Choroid plexus epithelial cell (primary cell): ENCODE data around the gene ACOX3.

Source experiments
- DNase-seq: peaks from one replicate; pipeline ENCODE4 v3.0.0-alpha.2; 2010; ENCODE audit warnings: low read depth
- H3K4me3 ChIP-seq: 2 replicates; pipeline ENCODE4 v1.5.1; 2011; ENCODE audit warnings: low read depth, mild to moderate bottlenecking, control low read depth, low read length, moderate library complexity
- TF ChIP-seq, protein P1 (sequence below): conservative IDR thresholded peaks from 2 replicates; pipeline ENCODE4 v1.5.1; 2011; ENCODE audit warnings: low read depth, mild to moderate bottlenecking, control low read depth, inconsistent platforms, low read length, moderate library complexity

Gene ACOX3

DNA sequence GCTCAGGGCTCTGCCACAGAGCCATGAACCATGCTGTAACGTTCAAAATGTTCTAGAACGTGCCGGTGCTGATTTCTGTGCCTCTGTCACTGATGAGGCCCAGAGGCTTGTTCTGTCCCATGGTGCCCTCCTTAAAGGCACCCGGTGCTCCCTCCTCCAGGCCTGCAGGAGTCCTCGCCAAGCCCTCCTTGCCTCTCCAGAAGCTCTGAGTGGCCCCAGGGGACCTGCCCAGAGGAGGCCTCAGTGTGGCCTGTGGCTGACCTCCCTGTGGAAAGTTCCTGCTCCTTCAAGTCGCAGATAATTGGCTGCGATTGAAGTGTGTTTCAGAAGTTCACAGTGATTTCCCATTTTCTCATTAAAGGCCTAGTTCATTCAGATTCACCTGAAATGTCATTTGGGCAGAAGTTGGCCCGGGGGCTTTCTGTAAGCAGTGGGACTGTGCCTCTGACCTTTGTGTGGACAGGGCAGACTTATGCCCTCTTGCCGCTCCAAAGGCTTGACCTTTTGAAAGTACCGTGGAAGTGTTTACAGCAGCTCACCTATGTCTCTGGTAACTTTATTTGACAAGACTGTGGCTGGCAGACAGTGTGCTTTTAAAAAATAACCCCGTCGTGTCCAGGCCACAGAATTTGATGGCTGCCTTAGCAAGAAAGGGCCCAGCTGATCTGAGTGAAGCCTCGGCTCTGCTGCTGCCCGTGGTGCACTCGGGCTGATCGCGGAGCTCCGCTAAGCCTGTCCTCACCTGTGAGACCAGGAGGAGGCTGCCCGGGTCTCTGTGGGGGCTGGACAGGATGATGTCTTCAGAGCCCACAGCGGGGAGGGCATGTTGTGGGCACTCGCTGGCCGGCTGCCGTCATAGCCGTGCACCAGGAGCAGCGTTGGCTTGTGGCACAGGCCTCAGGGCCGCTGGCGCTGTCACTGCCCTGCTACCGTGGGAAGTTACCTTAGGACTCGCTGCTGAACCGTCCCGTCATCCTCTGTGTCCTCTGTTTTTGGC, 25.4 kb upstream of the ACOX3 start:
- no peak for DNase-seq
- H3K4me3 ChIP-seq = no peak overlapping the region
- TF ChIP-seq, protein P1, sequence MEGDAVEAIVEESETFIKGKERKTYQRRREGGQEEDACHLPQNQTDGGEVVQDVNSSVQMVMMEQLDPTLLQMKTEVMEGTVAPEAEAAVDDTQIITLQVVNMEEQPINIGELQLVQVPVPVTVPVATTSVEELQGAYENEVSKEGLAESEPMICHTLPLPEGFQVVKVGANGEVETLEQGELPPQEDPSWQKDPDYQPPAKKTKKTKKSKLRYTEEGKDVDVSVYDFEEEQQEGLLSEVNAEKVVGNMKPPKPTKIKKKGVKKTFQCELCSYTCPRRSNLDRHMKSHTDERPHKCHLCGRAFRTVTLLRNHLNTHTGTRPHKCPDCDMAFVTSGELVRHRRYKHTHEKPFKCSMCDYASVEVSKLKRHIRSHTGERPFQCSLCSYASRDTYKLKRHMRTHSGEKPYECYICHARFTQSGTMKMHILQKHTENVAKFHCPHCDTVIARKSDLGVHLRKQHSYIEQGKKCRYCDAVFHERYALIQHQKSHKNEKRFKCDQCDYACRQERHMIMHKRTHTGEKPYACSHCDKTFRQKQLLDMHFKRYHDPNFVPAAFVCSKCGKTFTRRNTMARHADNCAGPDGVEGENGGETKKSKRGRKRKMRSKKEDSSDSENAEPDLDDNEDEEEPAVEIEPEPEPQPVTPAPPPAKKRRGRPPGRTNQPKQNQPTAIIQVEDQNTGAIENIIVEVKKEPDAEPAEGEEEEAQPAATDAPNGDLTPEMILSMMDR = no peak

DNA sequence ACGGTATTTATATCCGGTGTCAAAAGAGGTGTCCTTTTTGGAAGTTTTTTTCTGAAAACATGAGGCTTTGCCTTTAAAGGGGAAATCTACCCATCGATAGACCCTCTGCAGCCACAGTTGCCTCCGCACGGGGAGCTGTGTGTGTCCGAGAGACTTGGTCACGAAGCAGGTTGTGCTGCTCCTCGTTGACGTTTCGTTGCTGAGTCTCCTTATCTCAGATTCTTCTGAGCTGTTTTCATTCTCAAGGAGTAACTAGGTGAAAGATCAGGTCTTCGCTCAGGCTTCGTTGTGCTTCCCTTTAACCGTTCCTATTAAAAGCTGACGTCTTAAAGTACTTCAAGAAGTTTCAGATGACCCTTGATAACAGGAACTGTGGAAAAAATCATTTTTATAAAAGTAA, 23.9 kb upstream of the ACOX3 start:
- no peak overlapping the region for H3K4me3 ChIP-seq
- no peak for DNase-seq
- TF ChIP-seq, protein P1 = no peak

DNA sequence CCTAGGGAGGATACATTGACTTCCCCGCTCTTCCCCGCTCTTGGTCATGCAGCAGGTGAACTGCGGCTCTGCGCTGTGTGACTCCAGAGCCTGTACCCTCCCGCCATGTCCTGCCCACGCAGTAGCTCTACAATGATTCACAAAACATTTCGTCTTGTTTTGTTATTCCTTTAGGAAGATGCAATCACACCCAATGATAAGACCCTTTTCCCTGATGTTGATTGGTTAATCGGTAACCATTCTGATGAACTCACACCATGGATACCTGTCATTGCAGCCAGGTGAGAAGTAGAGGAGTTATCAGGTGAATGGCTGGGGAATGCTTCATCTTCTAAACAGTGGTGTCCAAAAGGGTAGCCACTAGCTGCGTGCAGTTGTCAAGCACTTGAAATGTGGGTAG, 23.3 kb upstream of the ACOX3 start:
- no peak overlapping the region for H3K4me3 ChIP-seq
- TF ChIP-seq, protein P1 = no peak
- no peak for DNase-seq

DNA sequence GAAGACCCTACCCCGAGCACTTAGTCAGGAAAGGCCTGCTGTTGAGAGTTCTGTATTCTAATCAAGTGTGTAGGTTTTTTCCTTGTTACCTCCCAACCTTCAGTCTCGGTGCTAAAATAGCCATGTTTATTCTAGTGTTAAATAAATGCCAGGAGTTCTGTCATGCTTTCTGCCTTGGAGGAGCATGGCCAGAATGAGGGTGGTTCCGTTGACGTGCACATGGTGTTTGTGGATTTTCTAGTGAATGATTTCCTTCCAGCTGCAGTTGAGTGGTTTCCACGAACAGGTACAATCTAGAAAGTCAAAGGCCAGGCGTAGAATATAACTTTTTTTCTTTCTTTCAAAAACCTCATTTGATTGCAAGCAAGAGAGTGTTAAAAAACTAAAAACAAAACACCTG, 21.1 kb upstream of the ACOX3 start:
- no peak for DNase-seq
- TF ChIP-seq, protein P1 = no peak
- H3K4me3 ChIP-seq = no peak overlapping the region

DNA sequence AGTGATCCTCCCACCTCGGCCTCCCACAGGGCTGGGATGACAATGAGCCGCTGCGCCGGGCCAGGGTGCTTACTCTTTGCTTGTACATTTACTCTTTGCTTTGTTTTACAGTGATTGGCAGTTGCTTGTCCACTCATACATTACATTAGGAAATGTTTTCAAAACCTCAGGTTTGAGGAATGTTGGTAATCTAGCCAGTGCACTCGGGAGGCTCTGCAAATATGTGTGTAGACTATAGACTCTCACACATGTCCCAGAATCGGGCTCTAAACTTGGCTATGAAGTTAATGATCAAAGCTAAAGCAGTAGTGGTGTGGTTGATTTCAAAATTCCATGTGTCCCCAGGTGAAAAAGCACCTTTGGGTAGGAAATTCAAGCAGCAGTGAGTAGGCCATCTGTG, 20.6 kb upstream of the ACOX3 start:
- no peak overlapping the region for H3K4me3 ChIP-seq
- no peak for DNase-seq
- TF ChIP-seq, protein P1 = no peak

DNA sequence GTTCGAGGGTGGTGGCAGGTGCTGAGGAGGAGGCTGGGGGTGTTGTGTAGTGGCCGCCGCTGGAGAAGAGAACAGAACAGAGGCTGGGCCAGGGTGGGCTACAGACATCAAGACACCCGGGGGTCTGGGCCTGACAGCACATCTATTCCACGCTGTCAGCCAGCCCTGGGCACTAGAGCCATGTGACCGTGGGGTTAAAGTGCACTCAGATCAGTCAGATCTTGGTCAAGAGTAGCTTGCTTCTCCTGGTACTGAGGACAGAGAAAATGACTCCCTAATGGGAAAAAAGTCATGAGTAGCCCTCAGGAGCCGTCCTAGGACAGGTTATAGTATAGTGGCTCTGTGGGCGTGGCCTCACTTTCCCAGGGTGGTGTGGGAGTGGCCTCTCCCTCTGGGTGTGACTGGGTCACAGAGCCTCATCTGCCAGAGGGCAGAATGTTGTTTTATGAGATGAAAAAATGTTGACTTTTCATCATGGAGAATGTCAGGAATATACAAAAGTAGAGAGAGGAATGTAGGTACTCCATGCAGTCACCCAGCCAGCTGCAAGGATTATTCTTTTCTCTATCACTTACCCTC, 19.4 kb upstream of the ACOX3 start:
- no peak for DNase-seq
- TF ChIP-seq, protein P1 = no peak
- H3K4me3 ChIP-seq = no peak overlapping the region
